Activated T-cell treated with anti-CD3 and anti-CD28 coated beads, Interleukin-2, amount 50 U/mL, for 72 hours (primary cell): Measurements from ENCODE around the gene APBA3. TPM values are rescaled to one million over a fixed set of nuclear protein-coding genes. Genes with fewer than 3 reads are reported as not detected.
A peak's percentile ranks its signal among the peaks of the same experiment; 100 is the strongest.

ENCODE experiments used
- ATAC-seq, 2 donors: fragments of 150-1000 bp; cut with Tn5 transposase; replicated peaks in 1 of 2; 2 replicates each; pipeline ENCODE4 v1.10.0; 2021; ENCODE audit warnings: moderate library complexity in 2 of 2, mild to moderate bottlenecking in 1 of 2
- DNase-seq, 2 donors: peaks; one replicate each; pipeline ENCODE4 v3.0.0; 2021 to 2022; ENCODE audit warnings: mixed read lengths in 1 of 2
- H3K27ac Mint-ChIP-seq: one replicate; pipeline ENCODE4 v1.8.0; 2022; ENCODE audit warnings: mild to moderate bottlenecking, moderate library complexity, mixed read lengths
- H3K27me3 Mint-ChIP-seq: one replicate; pipeline ENCODE4 v1.8.0; 2022; ENCODE audit warnings: low read depth, mixed read lengths
- H3K36me3 Mint-ChIP-seq, 2 donors: one replicate each; pipeline ENCODE4 v1.8.0; 2022; ENCODE audit warnings: mixed read lengths in 2 of 2, mild to moderate bottlenecking in 1 of 2; ENCODE audit not compliant: insufficient read depth in 2 of 2
- H3K4me1 Mint-ChIP-seq: one replicate; pipeline ENCODE4 v1.8.0; 2022; ENCODE audit warnings: low read depth, mixed read lengths
- H3K4me3 Mint-ChIP-seq, 2 donors: one replicate each; pipeline ENCODE4 v1.8.0; 2022; ENCODE audit warnings: mild to moderate bottlenecking in 2 of 2, mixed read lengths in 2 of 2, moderate library complexity in 2 of 2
- H3K9me3 Mint-ChIP-seq, 2 donors: one replicate each; pipeline ENCODE4 v1.8.0; 2022; ENCODE audit warnings: mixed read lengths in 2 of 2
- total RNA-seq, 2 donors: library from RNA; stranded (reverse); gene quantifications; one replicate each; pipeline ENCODE4 v1.2.3, GENCODE V29; 2022

Gene APBA3
- total RNA-seq, 2 donors from 2014 or later: 51.8 to 52.7 TPM

DNA sequence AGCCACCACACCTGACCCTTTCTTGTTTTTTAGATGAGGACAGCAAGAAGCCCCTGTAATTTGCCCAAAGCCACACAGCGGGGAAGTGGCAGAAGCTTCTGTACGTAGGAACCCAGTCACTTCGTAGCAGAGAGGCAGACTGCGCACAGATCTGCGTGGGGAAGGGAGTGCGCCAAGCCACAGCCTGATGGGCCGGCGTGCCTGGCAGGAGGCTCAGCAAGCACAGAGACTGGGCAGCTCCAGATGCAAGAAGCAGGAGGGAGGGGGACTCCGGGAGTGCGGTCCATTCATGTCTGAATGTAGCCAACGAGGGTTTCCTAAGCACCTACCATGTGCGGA lies 53.7 kb downstream of the APBA3 start:
- H3K4me3 Mint-ChIP-seq: no peak overlapping the region
- H3K9me3 Mint-ChIP-seq: no peaks in the 10 kb centered on the region
- no peaks in the 10 kb centered on the region for H3K36me3 Mint-ChIP-seq
- H3K27ac Mint-ChIP-seq: no peak overlapping the region
- ATAC-seq: no peak
- peaks cover 5% of the 10 kb centered on the region for H3K27me3 Mint-ChIP-seq
- no peak for DNase-seq
- peaks cover 6% of the 10 kb centered on the region for H3K4me1 Mint-ChIP-seq

DNA sequence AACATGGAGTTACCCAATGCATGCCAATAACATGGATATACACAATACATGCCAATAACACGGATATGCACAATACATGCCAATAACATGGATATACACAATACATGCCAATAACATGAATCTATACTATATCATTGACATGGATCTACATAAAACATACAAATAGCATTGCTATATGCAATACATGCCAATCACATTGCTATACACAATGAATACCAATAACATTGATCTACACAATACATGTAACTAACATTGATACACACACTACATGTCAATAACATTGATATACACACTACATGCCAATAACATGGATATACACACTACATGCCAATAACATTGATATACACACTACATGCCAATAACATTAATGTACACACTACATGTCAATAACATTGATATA lies 60.3 kb downstream of the APBA3 start:
- H3K9me3 Mint-ChIP-seq: no peaks in the 10 kb centered on the region
- peaks cover 29% of the 10 kb centered on the region for H3K4me1 Mint-ChIP-seq
- H3K27ac Mint-ChIP-seq: no peak overlapping the region
- H3K4me3 Mint-ChIP-seq: peak overlapping the region; percentile 71 to 75
- ATAC-seq: no peak
- H3K27me3 Mint-ChIP-seq: no peaks in the 10 kb centered on the region
- no peaks in the 10 kb centered on the region for H3K36me3 Mint-ChIP-seq
- no peak for DNase-seq

Other genes starting within 250 kb of the APBA3 start
- 10 to 100 TPM in 1 of 2 donors, 1 to 10 TPM in 1; 4.6 to 10.7 TPM for gene TEKTIP1, start 222.5 kb downstream of the APBA3 start, total RNA-seq
- gene MFSD12, start 204.1 kb downstream of the APBA3 start, total RNA-seq: 10 to 100 TPM; 50.8 to 69.9 TPM
- gene HMG20B, start 188.7 kb downstream of the APBA3 start, total RNA-seq: 10 to 100 TPM; 68.9 to 78.3 TPM
- gene GIPC3, start 176.2 kb downstream of the APBA3 start, total RNA-seq: 1 to 10 TPM in 1 of 2 donors, under 1 TPM in 1; 0.65 to 1.1 TPM
- 1 to 10 TPM; 1.5 to 2.9 TPM for gene TBXA2R, start 154.8 kb downstream of the APBA3 start, total RNA-seq
- 10 to 100 TPM; 24.4 to 31.2 TPM for gene CACTIN, start 134.9 kb downstream of the APBA3 start, total RNA-seq
- 10 to 100 TPM; 16.0 to 21.0 TPM for gene PIP5K1C, start 61.2 kb downstream of the APBA3 start, total RNA-seq
- gene TJP3, start 53.3 kb downstream of the APBA3 start, total RNA-seq: 1 to 10 TPM; 1.7 to 5.8 TPM
- 10 to 100 TPM; 67.3 to 74.2 TPM for gene MRPL54, start 990 bp upstream of the APBA3 start, total RNA-seq
- gene RAX2, start 10.5 kb upstream of the APBA3 start, total RNA-seq: not detected
- gene MATK, start 24.7 kb upstream of the APBA3 start, total RNA-seq: 10 to 100 TPM; 15.5 to 19.2 TPM
- gene ZFR2, start 107.3 kb upstream of the APBA3 start, total RNA-seq: under 1 TPM in 1 of 2 donors, not detected in 1; 0.56 TPM
- under 1 TPM in 1 of 2 donors, not detected in 1; 0.05 TPM for gene ATCAY, start 119.0 kb upstream of the APBA3 start, total RNA-seq
- gene NMRK2, start 171.4 kb upstream of the APBA3 start, total RNA-seq: not detected
- 10 to 100 TPM; 33.8 to 45.9 TPM for gene DAPK3, start 209.4 kb upstream of the APBA3 start, total RNA-seq
- 1,000 to 10,000 TPM; 3,876 to 4,058 TPM for gene EEF2, start 223.8 kb upstream of the APBA3 start, total RNA-seq
- 10 to 100 TPM; 33.4 TPM for gene PIAS4, start 246.0 kb upstream of the APBA3 start, total RNA-seq